ENCODE data around the gene ZCCHC14. TPM values are rescaled to one million over a fixed set of nuclear protein-coding genes. Genes with fewer than 3 reads are reported as not detected.

The ZCCHC14 gene
- total and polyA plus RNA-seq, 2 donors (not counting 1 experiment from before 2014, with no cell fraction given): 0.70 to 4.4 TPM

GRCh38 chr16:87457061-87457611 lies 35.7 kb downstream of the ZCCHC14 start:
- no peak overlapping the region for H3K27ac Mint-ChIP-seq
- H3K27me3 Mint-ChIP-seq: no peaks in the 10 kb centered on the region

GRCh38 chr16:87454391-87454790 lies 38.4 kb downstream of the ZCCHC14 start:
- ATAC-seq (ENCODE audit: low read depth) (no peak), DNase-seq (no peak)
- H3K4me3 ChIP-seq (ENCODE audit: control extremely low read depth in 1 of 5, extremely low read depth in 1 of 5, insufficient read depth in 1 of 5, low read depth in 2 of 5, low read length in 4 of 5): no peak overlapping the region
- peaks cover 0 to 2% of the 10 kb centered on the region in 2 experiments for H3K36me3 ChIP-seq (replicated peaks in 1 of 2; ENCODE audit: control extremely low read depth in 1 of 2, control insufficient read depth in 1 of 2, extremely low read depth in 1 of 2, insufficient read depth in 2 of 2, low read length in 1 of 2)
- POLR2A ChIA-PET: no interaction called here
- H3K9ac ChIP-seq (ENCODE audit: low read length): no peak overlapping the region
- H4K20me1 ChIP-seq (ENCODE audit: control insufficient read depth, insufficient read depth, low read length, poor library complexity, severe bottlenecking): no peaks in the 10 kb centered on the region
- no peak overlapping the region for H3K27ac Mint-ChIP-seq
- H3K27me3 ChIP-seq (replicated peaks in 1 of 4; ENCODE audit: control extremely low read depth in 1 of 4, control insufficient read depth in 3 of 4, insufficient read depth in 4 of 4, low read length in 3 of 4): no peaks in the 10 kb centered on the region
- no peaks in the 10 kb centered on the region for H3K79me2 ChIP-seq (ENCODE audit: control insufficient read depth, insufficient read depth, low read length)
- H3K4me2 ChIP-seq (replicated peaks; ENCODE audit: low read depth, low read length, poor library complexity, severe bottlenecking): no peak overlapping the region
- CTCF ChIA-PET: interaction anchor here (1.1 to 1.2 kb wide), 2 partner anchors 38 to 130 kb away, joined by 3 read pairs; no protein-coding TSS in a partner anchor
- no peak for TF ChIP-seq EZH2 (IDR thresholded peaks at IDR 0.05; ENCODE audit: borderline replicate concordance, insufficient read depth, low read depth, low read length, poor library complexity, severe bottlenecking)
- TF ChIP-seq, protein P1, sequence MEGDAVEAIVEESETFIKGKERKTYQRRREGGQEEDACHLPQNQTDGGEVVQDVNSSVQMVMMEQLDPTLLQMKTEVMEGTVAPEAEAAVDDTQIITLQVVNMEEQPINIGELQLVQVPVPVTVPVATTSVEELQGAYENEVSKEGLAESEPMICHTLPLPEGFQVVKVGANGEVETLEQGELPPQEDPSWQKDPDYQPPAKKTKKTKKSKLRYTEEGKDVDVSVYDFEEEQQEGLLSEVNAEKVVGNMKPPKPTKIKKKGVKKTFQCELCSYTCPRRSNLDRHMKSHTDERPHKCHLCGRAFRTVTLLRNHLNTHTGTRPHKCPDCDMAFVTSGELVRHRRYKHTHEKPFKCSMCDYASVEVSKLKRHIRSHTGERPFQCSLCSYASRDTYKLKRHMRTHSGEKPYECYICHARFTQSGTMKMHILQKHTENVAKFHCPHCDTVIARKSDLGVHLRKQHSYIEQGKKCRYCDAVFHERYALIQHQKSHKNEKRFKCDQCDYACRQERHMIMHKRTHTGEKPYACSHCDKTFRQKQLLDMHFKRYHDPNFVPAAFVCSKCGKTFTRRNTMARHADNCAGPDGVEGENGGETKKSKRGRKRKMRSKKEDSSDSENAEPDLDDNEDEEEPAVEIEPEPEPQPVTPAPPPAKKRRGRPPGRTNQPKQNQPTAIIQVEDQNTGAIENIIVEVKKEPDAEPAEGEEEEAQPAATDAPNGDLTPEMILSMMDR (IDR thresholded peaks at IDR 0.05): no peak
- no peaks in the 10 kb centered on the region for H3K9me3 ChIP-seq (ENCODE audit: control extremely low read depth in 1 of 3, control insufficient read depth in 2 of 3, insufficient read depth in 1 of 3, low read length in 2 of 3)
- no peaks in the 10 kb centered on the region for H3K4me1 Mint-ChIP-seq
- intact Hi-C loops (cut with micrococcal nuclease): no loop called here
- no CpG with 5 or more reads among the region's 3 CpGs for WGBS (ENCODE audit: insufficient coverage)
- H3K4me3 Mint-ChIP-seq: no peak overlapping the region
- no peak overlapping the region for H3K27ac ChIP-seq (ENCODE audit: low read length in 2 of 2)
- no peaks in the 10 kb centered on the region for H3K4me1 ChIP-seq (ENCODE audit: control insufficient read depth in 2 of 2, insufficient read depth in 2 of 2, low read length in 2 of 2)
- no peaks in the 10 kb centered on the region for H3K9me3 Mint-ChIP-seq (ENCODE audit: insufficient read depth)
- no peaks in the 10 kb centered on the region for H3K27me3 Mint-ChIP-seq
- H2AFZ ChIP-seq (ENCODE audit: insufficient read depth, low read depth, low read length, poor library complexity, severe bottlenecking): no peak overlapping the region

More at GRCh38 chr16:87457061-87457611, 35.7 kb downstream of the ZCCHC14 start:
- DNase-seq: no peak
- H3K27ac ChIP-seq (ENCODE audit: low read length in 2 of 2): no peak overlapping the region
- no peaks in the 10 kb centered on the region for H4K20me1 ChIP-seq (ENCODE audit: control insufficient read depth, insufficient read depth, low read length, poor library complexity, severe bottlenecking)
- no peak overlapping the region for H3K9ac ChIP-seq (ENCODE audit: low read length)
- no peak for ATAC-seq (ENCODE audit: low read depth)
- Mint-ChIP-seq H3K4me3 (no peak overlapping the region), H3K9me3 (ENCODE audit: insufficient read depth) (no peaks in the 10 kb centered on the region), H3K4me1 (peaks cover 2% of the 10 kb centered on the region)
- no peaks in the 10 kb centered on the region for H3K4me1 ChIP-seq (ENCODE audit: control insufficient read depth in 2 of 2, insufficient read depth in 2 of 2, low read length in 2 of 2)
- intact Hi-C loops (cut with micrococcal nuclease): no loop called here
- H3K27me3 ChIP-seq (replicated peaks in 1 of 4; ENCODE audit: control extremely low read depth in 1 of 4, control insufficient read depth in 3 of 4, insufficient read depth in 4 of 4, low read length in 3 of 4): no peaks in the 10 kb centered on the region
- WGBS (ENCODE audit: insufficient coverage): 79% methylated on average over 3 of the region's 4 CpGs
- no peak overlapping the region for H3K4me3 ChIP-seq (ENCODE audit: control extremely low read depth in 1 of 5, extremely low read depth in 1 of 5, insufficient read depth in 1 of 5, low read depth in 2 of 5, low read length in 4 of 5)
- POLR2A ChIA-PET: no interaction called here
- no peak overlapping the region for H2AFZ ChIP-seq (ENCODE audit: insufficient read depth, low read depth, low read length, poor library complexity, severe bottlenecking)
- no peaks in the 10 kb centered on the region for H3K79me2 ChIP-seq (ENCODE audit: control insufficient read depth, insufficient read depth, low read length)
- peaks cover 0 to 2% of the 10 kb centered on the region in 2 experiments for H3K36me3 ChIP-seq (replicated peaks in 1 of 2; ENCODE audit: control extremely low read depth in 1 of 2, control insufficient read depth in 1 of 2, extremely low read depth in 1 of 2, insufficient read depth in 2 of 2, low read length in 1 of 2)
- CTCF ChIA-PET: no interaction called here
- no peaks in the 10 kb centered on the region for H3K9me3 ChIP-seq (ENCODE audit: control extremely low read depth in 1 of 3, control insufficient read depth in 2 of 3, insufficient read depth in 1 of 3, low read length in 2 of 3)
- H3K4me2 ChIP-seq (replicated peaks; ENCODE audit: low read depth, low read length, poor library complexity, severe bottlenecking): no peak overlapping the region
- TF ChIP-seq, protein P1 (IDR thresholded peaks at IDR 0.05): no peak

All from B cell (primary cell).